IMR-90 (cell line): ENCODE results near the gene EYS. TPM values are rescaled to one million over a fixed set of nuclear protein-coding genes. Genes with fewer than 3 reads are reported as not detected.

Source experiments
- ATAC-seq: fragments of 200-7000 bp; cut with Tn5 transposase; 2 replicates; pipeline ENCODE4 v1.9.1; 2020; ENCODE audit warnings: low read depth, mild to moderate bottlenecking, moderate library complexity
- BruUV-seq: library from RNA; stranded (reverse); fragments of 400-500 nt; replicated peaks from 2 replicates; lab custom pipeline; 2021; lab: Mats Ljungman, UMichigan
- CTCF ChIA-PET: fragments of 300-600 bp; formaldehyde crosslinking; extraction: SDS; loops from one replicate; lab custom pipeline; 2021; ENCODE audit warnings: antibody characterized with exemption; lab: Yijun Ruan, JAX
- POLR2A ChIA-PET: fragments of 300-600 bp; sonication (Branson Sonifier 250); formaldehyde crosslinking; loops from one replicate; lab custom pipeline; 2022; ENCODE audit warnings: antibody characterized with exemption; ENCODE audit not compliant: unreplicated experiment; lab: Charles Lee
- DNase-seq: peaks from one replicate; pipeline ENCODE4 v3.0.0; 2013
- H2AFZ ChIP-seq: replicated peaks from 2 replicates; pipeline ENCODE3; 2013; ENCODE audit warnings: low read length, mild to moderate bottlenecking; ENCODE audit not compliant: poor library complexity
- H2AK5ac ChIP-seq: 2 replicates; pipeline ENCODE4 v1.6.1; 2013; ENCODE audit warnings: low read depth, low read length, inconsistent platforms
- H2AK9ac ChIP-seq: replicated peaks from 2 replicates; pipeline ENCODE3; 2013; ENCODE audit warnings: mild to moderate bottlenecking, low read depth, low read length, moderate library complexity; ENCODE audit not compliant: poor library complexity
- H2BK120ac ChIP-seq: 2 replicates; pipeline ENCODE4 v1.6.1; 2013; ENCODE audit warnings: low read depth, low read length, inconsistent platforms
- H2BK15ac ChIP-seq: 3 replicates; pipeline ENCODE4 v1.6.1; 2013; ENCODE audit warnings: low read depth, low read length, inconsistent platforms
- H2BK20ac ChIP-seq: 2 replicates; pipeline ENCODE4 v1.6.1; 2013; ENCODE audit warnings: low read depth, mild to moderate bottlenecking, inconsistent platforms, low read length, moderate library complexity
- H2BK5ac ChIP-seq: 2 replicates; pipeline ENCODE4 v1.6.1; 2013; ENCODE audit warnings: mild to moderate bottlenecking, low read depth, low read length, inconsistent platforms; ENCODE audit not compliant: poor library complexity, severe bottlenecking
- H3K14ac ChIP-seq: replicated peaks from 2 replicates; pipeline ENCODE4 v1.6.1; 2013; ENCODE audit warnings: low read depth, low read length, inconsistent platforms
- H3K18ac ChIP-seq: 2 replicates; pipeline ENCODE4 v1.6.1; 2013; ENCODE audit warnings: low read depth, low read length, control low read depth
- H3K23ac ChIP-seq: 2 replicates; pipeline ENCODE4 v1.6.1; 2013; ENCODE audit warnings: low read depth, low read length, inconsistent platforms
- H3K27ac ChIP-seq: 2 replicates; pipeline ENCODE4 v1.5.1; 2013; ENCODE audit warnings: mild to moderate bottlenecking, control low read depth, low read length; ENCODE audit not compliant: insufficient read depth
- H3K27me3 ChIP-seq: 2 replicates; pipeline ENCODE4 v1.6.1; 2013; ENCODE audit warnings: low read length; ENCODE audit not compliant: control insufficient read depth, insufficient read depth
- H3K36me3 ChIP-seq: 2 replicates; pipeline ENCODE4 v1.6.1; 2013; ENCODE audit warnings: low read length, mixed read lengths; ENCODE audit not compliant: control insufficient read depth, insufficient read depth
- H3K4ac ChIP-seq: 2 replicates; pipeline ENCODE4 v1.6.1; 2013; ENCODE audit warnings: low read depth, low read length, inconsistent platforms
- H3K4me1 ChIP-seq: 2 replicates; pipeline ENCODE4 v1.6.1; 2013; ENCODE audit warnings: low read length, mixed read lengths; ENCODE audit not compliant: control insufficient read depth, insufficient read depth
- H3K4me2 ChIP-seq: 2 replicates; pipeline ENCODE4 v1.6.1; 2013; ENCODE audit warnings: low read depth, mild to moderate bottlenecking, control low read depth, low read length, moderate library complexity
- H3K4me3 ChIP-seq: 2 replicates; pipeline ENCODE4 v1.5.1; 2013; ENCODE audit warnings: low read depth, mild to moderate bottlenecking, control low read depth, low read length, moderate library complexity; ENCODE audit not compliant: insufficient read depth
- H3K56ac ChIP-seq: 2 replicates; pipeline ENCODE4 v1.6.1; 2013; ENCODE audit warnings: low read length, inconsistent platforms; ENCODE audit not compliant: insufficient read depth; ENCODE audit errors: extremely low read depth
- H3K79me1 ChIP-seq, 2 experiments: 2 replicates each; pipeline ENCODE4 v1.6.1; 2013; ENCODE audit warnings: low read length in 2 of 2, inconsistent platforms in 1 of 2, low read depth in 1 of 2
- H3K9ac ChIP-seq: 2 replicates; pipeline ENCODE4 v1.6.1; 2013; ENCODE audit warnings: low read depth, low read length, control low read depth
- H3K9me1 ChIP-seq: 2 replicates; pipeline ENCODE4 v1.6.1; 2013; ENCODE audit warnings: low read length, inconsistent platforms; ENCODE audit not compliant: insufficient read depth
- H3K9me3 ChIP-seq: 2 replicates; pipeline ENCODE4 v1.6.1; 2013; ENCODE audit warnings: low read length; ENCODE audit not compliant: control insufficient read depth, insufficient read depth
- H4K20me1 ChIP-seq: 2 replicates; pipeline ENCODE4 v1.6.1; 2013; ENCODE audit warnings: low read length, inconsistent platforms; ENCODE audit not compliant: insufficient read depth
- H4K5ac ChIP-seq: 2 replicates; pipeline ENCODE4 v1.6.1; 2013; ENCODE audit warnings: mild to moderate bottlenecking, low read depth, low read length, control low read depth
- H4K8ac ChIP-seq, 2 experiments: 2 replicates each; pipeline ENCODE4 v1.6.1; 2013; ENCODE audit warnings: low read depth in 2 of 2, low read length in 2 of 2, control low read depth in 1 of 2, inconsistent platforms in 1 of 2
- H4K91ac ChIP-seq: 2 replicates; pipeline ENCODE4 v1.6.1; 2013; ENCODE audit warnings: low read depth, low read length, inconsistent platforms; ENCODE audit not compliant: insufficient read depth
- BHLHE40 ChIP-seq: fragments of 150-350 bp; IDR thresholded peaks from 2 replicates; pipeline ENCODE4 v1.6.1; 2016; ENCODE audit warnings: mild to moderate bottlenecking, low read depth, low read length
- CEBPB ChIP-seq: IDR thresholded peaks from 2 replicates; pipeline ENCODE4 v1.6.1; 2012; ENCODE audit warnings: low read depth, low read length, improper control_type of control experiment
- CHD1 ChIP-seq: IDR thresholded peaks from 2 replicates; pipeline ENCODE4 v1.6.1; 2012; ENCODE audit warnings: low read depth, low read length, improper control_type of control experiment
- FOS ChIP-seq: fragments of 150-350 bp; IDR thresholded peaks from 2 replicates; pipeline ENCODE4 v1.6.1; 2016; ENCODE audit warnings: low read depth, low read length
- MAFK ChIP-seq: IDR thresholded peaks from 2 replicates; pipeline ENCODE4 v1.6.1; 2012; ENCODE audit warnings: low read depth, low read length, improper control_type of control experiment
- MAZ ChIP-seq: IDR thresholded peaks from 2 replicates; pipeline ENCODE4 v1.6.1; 2012; ENCODE audit warnings: low read depth, mild to moderate bottlenecking, low read length, improper control_type of control experiment, moderate library complexity, borderline replicate concordance
- MXI1 ChIP-seq: IDR thresholded peaks from 2 replicates; pipeline ENCODE4 v1.6.1; 2012; ENCODE audit warnings: low read depth, mild to moderate bottlenecking, low read length, moderate library complexity, borderline replicate concordance
- NFE2L2 ChIP-seq: fragments of 150-350 bp; IDR thresholded peaks from 2 replicates; pipeline ENCODE4 v1.6.1; 2016; ENCODE audit warnings: low read depth, mild to moderate bottlenecking, low read length
- POLR2A ChIP-seq: IDR thresholded peaks from 2 replicates; pipeline ENCODE4 v1.6.1; 2012; ENCODE audit warnings: mild to moderate bottlenecking, low read depth, low read length
- RAD21 ChIP-seq: IDR thresholded peaks from 2 replicates; pipeline ENCODE4 v1.6.1; 2012; ENCODE audit warnings: low read length, improper control_type of control experiment
- RCOR1 ChIP-seq: IDR thresholded peaks from 2 replicates; pipeline ENCODE4 v1.6.1; 2012; ENCODE audit warnings: mild to moderate bottlenecking, low read length, improper control_type of control experiment; ENCODE audit not compliant: insufficient replicate concordance
- RFX5 ChIP-seq: IDR thresholded peaks from 2 replicates; pipeline ENCODE4 v1.8.0; 2012; ENCODE audit warnings: low read depth, mild to moderate bottlenecking, low read length, moderate library complexity
- SMC3 ChIP-seq: fragments of 150-350 bp; IDR thresholded peaks from 2 replicates; pipeline ENCODE4 v1.6.1; 2016; ENCODE audit warnings: low read depth, mild to moderate bottlenecking, antibody characterized with exemption, low read length, moderate library complexity
- dilution Hi-C: fragments of 300-500 bp; cut with HindIII; formaldehyde crosslinking; loops from one replicate; pipeline ENCODE4 v1.14.3; 2018; ENCODE audit warnings: low sequenced_read_pairs; ENCODE audit not compliant: unreplicated experiment
- in situ Hi-C: fragments of 300-500 bp; cut with MboI; formaldehyde crosslinking; loops from 3 replicates; pipeline ENCODE4 v1.14.3; 2019; ENCODE audit warnings: low sequenced_read_pairs, inconsistent platforms, mixed read lengths
- intact Hi-C: fragments of 100-400 bp; cut with micrococcal nuclease; formaldehyde crosslinking; loops from 2 replicates; pipeline ENCODE4 v1.10.0; 2022
- polyA plus RNA-seq, 3 experiments: library from polyadenylated mRNA; depleted of rRNA; stranded (reverse); fragments of >200 nt; gene quantifications; 2 replicates each; pipeline ENCODE4 v1.2.3, GENCODE V29; 2012; ENCODE audit warnings: low replicate concordance in 1 of 3
- total RNA-seq: library from RNA; depleted of rRNA; stranded (reverse); fragments of >200 nt; gene quantifications from 2 replicates; pipeline ENCODE4 v1.2.3, GENCODE V29; 2012
- TF ChIP-seq, protein P1 (sequence below): conservative IDR thresholded peaks from 2 replicates; pipeline ENCODE4 v1.5.1; 2012; ENCODE audit warnings: mild to moderate bottlenecking, low read depth, low read length, improper control_type of control experiment
- TF ChIP-seq, protein P2 (sequence below): fragments of 150-350 bp; IDR thresholded peaks from 2 replicates; pipeline ENCODE4 v1.6.1; 2016; ENCODE audit warnings: low read depth, mild to moderate bottlenecking, low read length, moderate library complexity, borderline replicate concordance
- TF ChIP-seq, protein P3 (sequence below): fragments of 150-350 bp; IDR thresholded peaks from 2 replicates; pipeline ENCODE4 v1.6.1; 2017; ENCODE audit warnings: mild to moderate bottlenecking, antibody characterized with exemption, low read length, low read depth

Gene EYS
- total and polyA plus RNA-seq, 2 of the 4 experiments (the other 2 are of a cell fraction), result under 0.01 TPM; not detected in 1

DNA sequence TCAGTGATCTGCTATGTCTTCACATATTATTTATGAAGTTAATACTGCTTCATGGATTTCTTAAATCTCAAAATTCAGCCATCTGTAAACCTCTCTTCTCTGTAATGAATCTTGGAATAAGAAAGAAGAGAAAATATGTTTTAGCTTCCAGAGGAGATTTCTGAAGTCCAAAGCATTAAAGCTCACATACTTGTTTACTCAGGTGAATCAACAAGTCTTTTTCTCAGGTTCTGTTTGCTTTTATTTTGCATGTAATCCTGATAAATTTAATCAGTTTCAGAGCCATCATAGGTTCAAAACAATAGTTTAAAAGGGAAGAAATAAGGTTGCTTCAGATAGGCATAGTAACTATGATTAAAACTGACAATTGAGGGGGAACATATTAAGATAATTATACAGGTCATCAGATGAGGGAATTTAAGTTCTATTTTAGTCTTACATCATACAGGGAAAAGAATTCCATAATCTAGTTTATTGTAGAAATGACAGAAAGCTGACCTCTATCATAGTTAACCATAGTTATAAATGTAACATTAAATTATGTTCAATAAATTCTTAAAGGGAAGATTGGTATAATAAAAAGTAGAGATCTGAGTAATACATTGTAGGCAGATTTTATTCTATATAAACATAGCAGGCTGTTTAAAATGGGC is 716.2 kb downstream of the EYS start:
- ATAC-seq (no peak), DNase-seq (no peak)
- dilution Hi-C loops (no loop called here), in situ Hi-C loops (no loop called here), intact Hi-C loops (no loop called here)
- no peak overlapping the region for H4K5ac ChIP-seq
- no peaks in the 10 kb centered on the region for H3K9me1 ChIP-seq
- no peaks in the 10 kb centered on the region for H3K36me3 ChIP-seq
- H3K4me3 ChIP-seq, result no peak overlapping the region
- H3K79me1 ChIP-seq, result no peaks in the 10 kb centered on the region
- no peak overlapping the region for H3K23ac ChIP-seq
- no peak overlapping the region for H4K91ac ChIP-seq
- H3K56ac ChIP-seq, result no peak overlapping the region
- no peaks in the 10 kb centered on the region for H4K20me1 ChIP-seq
- H2BK20ac ChIP-seq, result no peak overlapping the region
- no peak overlapping the region for H3K9ac ChIP-seq
- H2AFZ ChIP-seq, result no peak overlapping the region
- H2BK15ac ChIP-seq, result no peak overlapping the region
- H3K4ac ChIP-seq, result no peak overlapping the region
- H4K8ac ChIP-seq, result no peak overlapping the region
- H2AK5ac ChIP-seq, result no peak overlapping the region
- H2BK120ac ChIP-seq, result no peak overlapping the region
- no peak overlapping the region for H3K14ac ChIP-seq
- POLR2A ChIA-PET, result no interaction called here
- no peaks in the 10 kb centered on the region for H3K4me1 ChIP-seq
- H3K27ac ChIP-seq, result no peak overlapping the region
- no peaks in the 10 kb centered on the region for H3K27me3 ChIP-seq
- no peak overlapping the region for H2AK9ac ChIP-seq
- CTCF ChIA-PET, result no interaction called here
- no peaks in the 10 kb centered on the region for H3K9me3 ChIP-seq
- no peak overlapping the region for H3K4me2 ChIP-seq
- BruUV-seq, result no TSS peak
- H3K18ac ChIP-seq, result no peak overlapping the region
- H2BK5ac ChIP-seq, result no peak overlapping the region
- TF ChIP-seq BHLHE40 (no peak), MAFK (no peak), RFX5 (no peak), SMC3 (no peak), POLR2A (no peak), MAZ (no peak), NFE2L2 (no peak), RAD21 (no peak), CHD1 (no peak), RCOR1 (no peak), FOS (no peak), CEBPB (no peak), MXI1 (no peak)
- TF ChIP-seq, protein P1, sequence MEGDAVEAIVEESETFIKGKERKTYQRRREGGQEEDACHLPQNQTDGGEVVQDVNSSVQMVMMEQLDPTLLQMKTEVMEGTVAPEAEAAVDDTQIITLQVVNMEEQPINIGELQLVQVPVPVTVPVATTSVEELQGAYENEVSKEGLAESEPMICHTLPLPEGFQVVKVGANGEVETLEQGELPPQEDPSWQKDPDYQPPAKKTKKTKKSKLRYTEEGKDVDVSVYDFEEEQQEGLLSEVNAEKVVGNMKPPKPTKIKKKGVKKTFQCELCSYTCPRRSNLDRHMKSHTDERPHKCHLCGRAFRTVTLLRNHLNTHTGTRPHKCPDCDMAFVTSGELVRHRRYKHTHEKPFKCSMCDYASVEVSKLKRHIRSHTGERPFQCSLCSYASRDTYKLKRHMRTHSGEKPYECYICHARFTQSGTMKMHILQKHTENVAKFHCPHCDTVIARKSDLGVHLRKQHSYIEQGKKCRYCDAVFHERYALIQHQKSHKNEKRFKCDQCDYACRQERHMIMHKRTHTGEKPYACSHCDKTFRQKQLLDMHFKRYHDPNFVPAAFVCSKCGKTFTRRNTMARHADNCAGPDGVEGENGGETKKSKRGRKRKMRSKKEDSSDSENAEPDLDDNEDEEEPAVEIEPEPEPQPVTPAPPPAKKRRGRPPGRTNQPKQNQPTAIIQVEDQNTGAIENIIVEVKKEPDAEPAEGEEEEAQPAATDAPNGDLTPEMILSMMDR, result no peak
- TF ChIP-seq, protein P2, sequence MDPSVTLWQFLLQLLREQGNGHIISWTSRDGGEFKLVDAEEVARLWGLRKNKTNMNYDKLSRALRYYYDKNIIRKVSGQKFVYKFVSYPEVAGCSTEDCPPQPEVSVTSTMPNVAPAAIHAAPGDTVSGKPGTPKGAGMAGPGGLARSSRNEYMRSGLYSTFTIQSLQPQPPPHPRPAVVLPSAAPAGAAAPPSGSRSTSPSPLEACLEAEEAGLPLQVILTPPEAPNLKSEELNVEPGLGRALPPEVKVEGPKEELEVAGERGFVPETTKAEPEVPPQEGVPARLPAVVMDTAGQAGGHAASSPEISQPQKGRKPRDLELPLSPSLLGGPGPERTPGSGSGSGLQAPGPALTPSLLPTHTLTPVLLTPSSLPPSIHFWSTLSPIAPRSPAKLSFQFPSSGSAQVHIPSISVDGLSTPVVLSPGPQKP, result no peak
- TF ChIP-seq, protein P3, sequence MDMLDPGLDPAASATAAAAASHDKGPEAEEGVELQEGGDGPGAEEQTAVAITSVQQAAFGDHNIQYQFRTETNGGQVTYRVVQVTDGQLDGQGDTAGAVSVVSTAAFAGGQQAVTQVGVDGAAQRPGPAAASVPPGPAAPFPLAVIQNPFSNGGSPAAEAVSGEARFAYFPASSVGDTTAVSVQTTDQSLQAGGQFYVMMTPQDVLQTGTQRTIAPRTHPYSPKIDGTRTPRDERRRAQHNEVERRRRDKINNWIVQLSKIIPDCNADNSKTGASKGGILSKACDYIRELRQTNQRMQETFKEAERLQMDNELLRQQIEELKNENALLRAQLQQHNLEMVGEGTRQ, result no peak
